HG02678 (cell line): ENCODE measurements around the gene SEC24D.

Experiments used
- ATAC-seq: cut with Tn5 transposase; IDR thresholded peaks from one replicate; pipeline ENCODE4 v1.9.1; 2021; ENCODE audit warnings: mild to moderate bottlenecking, moderate library complexity; ENCODE audit not compliant: unreplicated experiment

The SEC24D gene

GRCh38 chr4:118843237-118843636 is 7.3 kb upstream of the SEC24D start:
- no peak for ATAC-seq

GRCh38 chr4:118842055-118842454 is 6.1 kb upstream of the SEC24D start:
- ATAC-seq: no peak

DNA sequence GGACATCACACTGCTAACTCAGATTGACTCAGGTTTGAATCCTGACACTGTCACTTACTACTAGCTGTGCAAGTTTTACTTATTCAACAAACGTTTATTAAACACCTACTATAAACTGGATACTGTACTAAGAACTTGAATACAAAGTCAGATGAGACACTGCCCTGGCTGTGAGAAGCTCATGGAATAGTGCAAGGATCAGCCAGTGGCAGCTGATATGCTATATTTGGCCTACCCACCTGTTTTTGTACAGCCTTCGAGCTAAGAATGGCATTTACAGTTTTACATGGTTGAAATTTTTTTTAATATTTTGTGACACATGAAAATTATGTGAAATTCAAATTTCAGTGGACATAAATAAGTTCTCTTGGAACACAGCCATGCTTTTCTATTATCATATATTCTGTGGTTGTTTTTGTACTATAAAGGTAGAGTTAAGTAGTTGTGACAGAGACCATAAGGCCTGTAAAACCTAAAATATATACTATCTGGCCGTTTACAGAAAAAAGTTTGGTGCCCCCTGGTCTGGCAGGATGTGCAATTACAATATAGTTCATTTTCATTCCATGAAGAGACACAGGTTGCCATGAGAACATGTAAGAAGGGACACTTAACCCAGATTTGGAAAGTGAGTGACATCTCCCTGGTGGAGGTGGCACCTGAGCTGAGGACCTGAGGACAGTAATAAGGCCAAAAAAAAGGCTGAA is 3.4 kb upstream of the SEC24D start:
- ATAC-seq: no peak

DNA sequence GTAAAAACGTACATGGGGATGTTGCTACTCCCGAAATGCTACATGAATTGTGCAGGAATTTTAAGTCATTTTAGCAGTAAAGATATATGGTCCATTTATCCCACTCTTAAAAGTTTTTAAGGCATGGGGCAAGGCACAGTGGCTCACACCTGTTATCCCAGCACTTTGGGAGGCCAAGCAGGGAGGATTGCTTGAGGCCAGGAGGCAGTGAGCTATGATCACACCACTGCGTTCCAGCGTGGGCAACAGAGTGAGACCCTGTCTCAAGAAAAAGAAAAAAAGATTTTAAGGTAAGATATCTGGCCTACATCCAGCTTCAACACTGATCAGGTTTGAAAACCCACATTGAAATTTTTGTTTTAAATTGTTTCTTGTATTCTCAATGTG is 1.2 kb upstream of the SEC24D start:
- no peak for ATAC-seq

GRCh38 chr4:118836301-118837120 is 585 bp upstream of the SEC24D start:
- peak; percentile 38 for ATAC-seq

GRCh38 chr4:118834960-118835569 is 861 bp downstream of the SEC24D start:
- ATAC-seq: peak; percentile 68

- ATAC-seq: no peak
Measured at GRCh38 chr4:118834070-118834469, 1.9 kb downstream of the SEC24D start.

- ATAC-seq: no peak
Measured at GRCh38 chr4:118833192-118833820, 2.6 kb downstream of the SEC24D start.

- no peak for ATAC-seq
Measured at GRCh38 chr4:118829107-118829506, 6.8 kb downstream of the SEC24D start.

- ATAC-seq: peak; percentile 40
Measured at GRCh38 chr4:118826723-118827444, 9.0 kb downstream of the SEC24D start.

DNA sequence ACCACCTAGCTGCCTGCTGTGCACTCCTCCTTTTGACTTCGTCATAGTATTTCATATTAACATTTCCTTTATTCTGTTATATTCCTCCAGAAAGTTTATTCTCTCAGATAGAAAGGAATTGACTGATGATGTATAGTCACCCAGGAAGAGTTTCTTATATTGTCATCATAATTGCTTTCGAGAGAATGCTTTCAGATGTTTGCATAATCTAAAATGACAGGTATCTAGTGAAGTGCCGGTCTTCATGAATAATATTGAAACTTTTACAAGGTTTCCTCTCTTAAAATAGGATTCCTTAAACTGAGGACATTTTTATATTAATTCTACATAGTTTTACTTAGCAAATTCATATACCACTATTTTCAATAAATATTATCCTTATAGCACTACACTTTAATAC is 10.1 kb downstream of the SEC24D start:
- ATAC-seq: peak; percentile 65

DNA sequence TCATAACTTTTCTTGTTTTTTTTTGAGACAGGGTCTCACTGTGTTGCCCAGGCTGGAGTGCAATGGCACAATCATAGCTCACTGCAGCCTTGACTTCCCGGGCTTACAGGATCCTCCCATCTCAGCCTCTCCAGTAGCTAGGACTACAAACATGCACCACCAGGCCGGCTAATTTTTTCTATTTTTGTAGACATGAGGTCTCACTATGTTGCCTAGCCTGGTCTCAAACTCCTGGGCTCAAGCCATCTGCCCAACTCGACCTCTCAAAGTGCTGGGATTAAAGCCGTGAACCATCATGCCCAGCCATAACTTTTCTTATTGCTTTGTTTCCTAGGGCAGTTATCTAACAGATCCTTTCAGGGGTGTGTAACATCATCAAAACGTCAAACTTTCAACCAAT is 11.8 kb downstream of the SEC24D start:
- ATAC-seq: no peak

DNA sequence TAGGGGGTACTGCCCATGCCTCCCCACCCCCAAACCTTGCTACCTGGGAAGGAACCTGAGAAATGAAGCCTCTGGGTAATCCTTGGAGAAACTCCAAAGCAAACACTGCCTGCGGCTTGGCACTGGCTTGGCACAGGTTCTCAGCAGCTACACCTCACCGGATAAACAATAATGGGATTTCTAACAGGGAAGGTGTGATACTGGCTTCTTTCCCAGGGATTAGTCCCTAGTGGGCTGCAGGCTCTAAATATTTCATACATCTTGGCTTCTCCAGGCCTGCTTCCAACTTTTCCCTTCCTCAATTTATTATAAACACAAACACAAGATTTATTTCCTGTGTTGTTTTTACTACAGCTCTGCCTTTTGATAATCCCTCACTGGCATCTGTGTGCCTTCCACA is 12.5 kb downstream of the SEC24D start:
- no peak for ATAC-seq

GRCh38 chr4:118821590-118822293 is 14.2 kb downstream of the SEC24D start:
- ATAC-seq: no peak

- no peak for ATAC-seq
Measured at GRCh38 chr4:118817178-118817930, 18.6 kb downstream of the SEC24D start.

- ATAC-seq: no peak
Measured at GRCh38 chr4:118816538-118817177, 19.3 kb downstream of the SEC24D start.

- ATAC-seq: no peak
Measured at GRCh38 chr4:118814891-118815290, 21.0 kb downstream of the SEC24D start.

DNA sequence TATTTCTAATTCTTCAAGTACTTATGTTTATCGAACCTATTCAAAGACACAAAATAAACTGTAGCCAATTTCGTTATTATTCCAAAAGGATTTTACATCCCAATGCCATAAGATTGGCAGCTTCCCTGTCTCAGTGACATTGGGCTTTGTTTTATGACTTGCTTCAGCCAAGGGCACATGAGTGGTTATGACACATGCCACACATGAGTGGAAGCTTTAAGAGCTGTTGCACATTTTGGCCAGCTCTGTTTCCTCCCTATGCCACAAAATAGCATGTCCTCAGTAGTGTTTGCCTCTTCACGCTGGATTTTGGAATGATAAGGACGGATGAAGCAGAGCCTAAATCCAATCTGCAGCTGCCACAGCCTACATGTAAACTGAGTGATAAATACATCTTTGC is 21.9 kb downstream of the SEC24D start:
- no peak for ATAC-seq

- ATAC-seq: no peak
Measured at GRCh38 chr4:118813561-118813960, 22.4 kb downstream of the SEC24D start.
